A549 treated with CpdA at 1 μM for 4 hours (cell line): ENCODE measurements around the gene IQGAP2. TPM values are rescaled to one million over a fixed set of nuclear protein-coding genes. Genes with fewer than 3 reads are reported as not detected.

Source experiments
- total RNA-seq: library from RNA; stranded (reverse); fragments of 200-300 nt; extraction: Qiagen RNA extraction; gene quantifications from 5 replicates; pipeline ENCODE4 v1.2.3, GENCODE V29; 2022; ENCODE audit warnings: low read depth

Gene IQGAP2
- 1.1 to 1.7 TPM (median 1.3 TPM) in 5 replicates for total RNA-seq

DNA sequence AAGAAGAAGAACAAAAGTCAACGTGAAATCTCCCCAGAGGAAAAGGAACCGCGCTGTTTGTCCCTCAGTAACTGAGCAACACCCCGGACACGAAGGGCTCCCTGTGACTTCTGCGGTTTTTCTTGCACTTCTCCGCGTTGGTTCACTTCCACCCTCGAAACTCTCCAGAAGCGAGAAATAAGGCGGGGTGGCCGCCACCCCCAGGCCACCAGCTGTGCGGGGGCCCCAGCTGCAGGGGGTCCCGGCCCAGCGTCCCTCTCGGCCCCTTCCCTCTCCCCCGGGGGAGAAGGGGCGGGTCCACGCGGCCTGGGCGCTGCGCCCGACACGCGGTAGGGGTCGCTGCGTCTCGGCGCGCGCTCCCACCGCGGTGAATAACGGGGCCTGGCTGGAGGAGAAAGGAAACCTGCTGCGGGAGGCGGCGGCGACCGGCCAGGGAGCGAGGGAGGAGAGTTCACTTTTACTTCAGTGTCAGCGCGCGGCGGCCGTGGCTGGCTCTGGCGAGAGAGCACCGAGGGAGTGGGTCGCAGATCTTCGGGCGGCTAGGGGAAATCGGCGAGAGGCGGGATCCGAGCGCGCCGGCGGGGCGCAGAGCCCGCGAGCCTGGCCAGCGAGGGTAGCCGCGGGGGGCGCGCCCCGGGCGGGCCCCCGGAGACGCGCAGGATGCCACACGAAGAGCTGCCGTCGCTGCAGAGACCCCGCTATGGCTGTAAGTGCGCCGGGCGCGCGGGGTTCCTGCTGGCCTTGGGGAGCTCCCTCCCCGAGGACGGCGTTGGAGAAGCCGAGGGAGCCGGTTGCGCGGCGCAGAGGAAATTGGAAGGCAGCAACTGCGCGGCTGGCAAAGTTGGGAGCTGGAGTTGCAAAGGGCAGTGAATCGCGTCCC lies at the start of gene IQGAP2:
TSS of gene IQGAP2 (plus strand) at position 400 of the 880 bp plus-strand sequence. CDS start at position 661, 261 bp downstream.

DNA sequence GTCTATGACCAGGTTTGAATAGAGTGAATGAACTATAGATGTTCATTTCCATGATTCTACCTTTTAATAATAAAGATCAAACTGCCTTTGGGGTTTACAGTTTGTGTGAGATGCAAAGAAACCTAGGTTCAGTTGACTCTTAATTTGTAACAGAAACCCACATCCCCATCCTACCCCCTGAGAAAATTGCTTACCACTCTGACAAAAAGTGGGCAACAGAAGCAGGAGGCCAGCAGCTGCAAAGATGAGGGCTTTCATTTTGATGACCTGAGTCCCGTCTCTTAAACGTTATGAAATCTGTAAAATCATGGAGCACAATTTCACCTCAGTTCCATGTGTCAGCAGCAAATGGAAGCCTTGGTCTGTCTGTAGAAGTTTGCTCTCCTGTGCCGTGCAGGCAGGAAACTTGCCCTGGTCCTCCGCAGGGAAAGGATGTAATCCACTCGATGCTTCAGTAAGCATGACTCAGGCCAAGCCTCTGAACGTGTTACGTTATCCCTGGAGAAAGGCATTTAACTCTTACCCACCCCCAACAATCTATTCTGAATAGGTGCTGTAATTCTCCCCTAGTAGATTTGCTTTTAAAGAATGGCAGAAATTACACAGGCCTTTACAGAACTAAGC lies 220.0 kb downstream of the IQGAP2 start, which contains the start of gene F2RL2:
TSS of gene F2RL2 (minus strand) at position 431 of the 624 bp plus-strand sequence. CDS start at position 258, 173 bp downstream.

GRCh38 chr5:76715736-76716455 lies 312.8 kb downstream of the IQGAP2 start, which contains the start of gene F2R:
F2R (plus strand) TSS chr5:76716126; CDS start chr5:76716308, 182 bp downstream.

Other genes with a start within 250 kb of the IQGAP2 start
- 4.9 to 6.8 TPM (median 5.4 TPM) in 5 replicates for gene F2RL2, start 220.1 kb downstream of the IQGAP2 start, total RNA-seq